GM18867 (cell line): ENCODE measurements around the gene GPR148.
A peak's percentile ranks its signal among the peaks of the same experiment; 100 is the strongest.

Experiments used
- ATAC-seq: cut with Tn5 transposase; IDR thresholded peaks from one replicate; pipeline ENCODE4 v1.9.1; 2021; ENCODE audit warnings: mild to moderate bottlenecking, moderate library complexity; ENCODE audit not compliant: unreplicated experiment

GPR148 gene

DNA sequence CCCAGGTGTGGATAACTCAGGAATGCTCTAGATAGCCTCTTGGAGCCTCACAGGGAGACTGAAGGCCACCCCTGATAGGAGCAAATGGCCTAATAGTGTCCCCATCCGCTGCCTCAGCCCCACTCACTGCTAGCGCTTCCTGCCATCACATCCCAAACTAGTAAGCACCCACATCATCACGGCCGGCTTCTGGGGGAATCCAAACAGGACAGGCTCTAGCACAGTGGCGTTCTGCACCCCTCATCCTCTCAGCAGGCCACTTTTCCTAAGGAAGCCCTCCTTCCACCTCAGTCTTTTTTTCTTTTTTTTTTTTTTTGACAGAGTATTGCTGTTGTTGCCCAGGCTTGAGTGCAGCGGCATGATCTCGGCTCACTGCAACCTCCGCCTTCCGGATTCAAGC, 20.2 kb downstream of the GPR148 start:
- ATAC-seq = no peak

DNA sequence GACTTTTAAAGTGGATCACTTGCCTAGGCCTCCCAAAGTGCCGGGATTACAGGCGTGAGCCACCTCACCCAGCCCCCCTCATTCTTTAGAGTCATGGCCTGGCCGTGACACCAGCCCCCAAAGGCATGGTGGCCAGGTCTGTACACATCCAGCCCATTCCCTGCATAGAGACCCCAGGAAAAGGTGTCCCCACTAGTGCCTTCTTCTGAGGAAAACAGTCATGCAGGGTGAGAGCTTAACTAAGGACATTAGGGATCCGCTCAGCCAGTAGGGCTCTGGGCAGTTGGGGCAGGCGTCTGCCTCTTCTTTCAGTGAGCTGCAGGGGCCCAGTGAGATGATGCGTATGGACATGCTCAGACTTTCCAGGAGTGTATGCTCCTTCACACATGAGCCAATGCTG, 20.8 kb downstream of the GPR148 start:
- ATAC-seq = no peak

- ATAC-seq = no peak
Measured at GRCh38 chr2:130754811-130755210, 25.9 kb downstream of the GPR148 start.

- ATAC-seq = peak; percentile 37
Measured at GRCh38 chr2:130755256-130756052, 26.6 kb downstream of the GPR148 start, which contains the start of gene AMER3. TSS of gene AMER3 (plus strand) at chr2:130755540. CDS start at chr2:130762073, 6,533 bp downstream.

- ATAC-seq = peak; percentile 51
Measured at GRCh38 chr2:130756053-130756873, 27.4 kb downstream of the GPR148 start.

GRCh38 chr2:130756874-130757668, 28.2 kb downstream of the GPR148 start:
- ATAC-seq = no peak

GRCh38 chr2:130759906-130760753, 31.3 kb downstream of the GPR148 start:
- no peak for ATAC-seq

DNA sequence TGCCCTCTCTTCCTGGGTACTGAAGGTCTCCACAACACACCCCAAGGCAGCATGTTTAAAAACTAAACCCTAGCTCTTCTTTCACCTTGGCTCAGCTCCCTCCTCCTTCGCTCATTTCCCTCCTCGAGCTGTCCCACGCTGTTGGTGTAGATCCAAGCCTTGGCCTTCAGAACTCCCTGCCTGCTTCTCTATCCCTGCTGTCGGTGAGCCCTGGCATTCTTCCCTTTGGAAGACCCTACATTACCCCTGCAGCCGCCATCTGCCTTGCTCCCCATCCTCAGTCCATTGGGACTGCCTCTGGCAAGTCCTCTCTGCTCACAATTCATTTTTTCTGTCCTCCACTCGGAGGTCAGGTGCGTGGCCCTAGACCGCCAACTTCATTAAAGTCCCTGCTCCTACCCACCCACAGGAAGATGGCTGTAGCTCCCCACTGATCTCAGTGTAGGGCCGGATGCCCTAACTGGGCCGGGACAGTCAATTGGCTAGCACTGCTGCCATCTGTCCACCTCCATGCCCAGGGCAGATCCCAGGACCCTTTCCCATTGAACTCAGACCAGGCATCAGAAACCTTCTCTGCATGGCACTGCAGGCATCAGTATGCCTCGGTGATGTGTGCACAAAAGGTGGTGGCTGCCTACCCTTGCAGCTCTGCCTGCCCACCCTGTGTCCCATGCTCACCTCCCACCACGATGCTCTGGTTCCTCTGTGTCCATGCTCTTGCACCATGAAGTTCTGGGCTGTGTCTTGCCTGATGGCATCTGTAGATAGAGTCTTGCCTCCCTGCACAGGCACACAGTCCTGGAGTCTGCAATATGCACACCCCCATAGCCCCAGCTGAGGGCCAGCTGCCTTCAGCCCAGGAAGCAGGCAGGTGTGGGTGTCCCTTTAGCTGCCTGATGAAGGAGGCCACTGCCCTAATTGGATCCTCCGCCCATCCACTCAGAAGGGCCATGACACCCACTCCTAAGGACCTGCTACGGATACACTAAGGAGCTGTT, 32.2 kb downstream of the GPR148 start:
- no peak for ATAC-seq

- no peak for ATAC-seq
Measured at GRCh38 chr2:130762031-130762909, 33.4 kb downstream of the GPR148 start.

GRCh38 chr2:130762910-130763385, 34.1 kb downstream of the GPR148 start:
- ATAC-seq = no peak

DNA sequence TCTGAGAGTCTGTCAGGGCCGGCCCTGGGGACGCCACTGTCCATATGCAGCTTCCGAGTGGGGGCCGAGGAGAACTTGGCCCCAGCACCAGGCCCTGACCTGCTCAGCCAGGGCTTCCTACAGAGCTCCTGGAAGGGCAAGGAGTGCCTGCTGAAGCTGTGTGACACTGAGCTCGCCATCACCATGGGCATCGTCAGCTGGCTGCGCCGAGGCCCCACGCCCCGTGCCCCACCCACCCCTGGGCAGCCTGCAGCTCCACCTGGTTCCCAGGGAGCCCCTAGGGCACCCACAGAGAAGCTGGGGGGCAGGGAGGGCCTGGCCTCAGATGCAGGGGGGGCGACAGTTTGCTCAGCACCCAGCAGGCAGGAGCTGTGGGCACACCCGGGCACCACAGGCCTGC, 34.5 kb downstream of the GPR148 start:
- no peak for ATAC-seq

- no peak for ATAC-seq
Measured at GRCh38 chr2:130764035-130764820, 35.4 kb downstream of the GPR148 start.

DNA sequence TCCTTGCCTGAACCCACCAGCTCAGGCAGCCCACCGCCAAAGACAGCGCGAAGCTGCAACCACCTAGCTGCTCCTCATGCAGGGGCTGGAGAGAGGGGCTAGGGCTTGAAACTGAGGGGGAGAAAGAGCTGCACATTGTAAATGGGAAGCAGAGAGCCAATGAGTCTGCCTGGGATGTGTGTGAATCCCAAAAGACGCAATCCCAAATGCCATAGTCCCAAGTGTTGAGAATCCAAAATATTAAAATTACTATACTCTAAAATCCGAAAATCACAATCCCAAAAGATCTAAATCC, 35.9 kb downstream of the GPR148 start:
- no peak for ATAC-seq

- ATAC-seq = no peak
Measured at GRCh38 chr2:130765464-130765863, 36.6 kb downstream of the GPR148 start.

GRCh38 chr2:130766037-130766436, 37.2 kb downstream of the GPR148 start:
- ATAC-seq = no peak

DNA sequence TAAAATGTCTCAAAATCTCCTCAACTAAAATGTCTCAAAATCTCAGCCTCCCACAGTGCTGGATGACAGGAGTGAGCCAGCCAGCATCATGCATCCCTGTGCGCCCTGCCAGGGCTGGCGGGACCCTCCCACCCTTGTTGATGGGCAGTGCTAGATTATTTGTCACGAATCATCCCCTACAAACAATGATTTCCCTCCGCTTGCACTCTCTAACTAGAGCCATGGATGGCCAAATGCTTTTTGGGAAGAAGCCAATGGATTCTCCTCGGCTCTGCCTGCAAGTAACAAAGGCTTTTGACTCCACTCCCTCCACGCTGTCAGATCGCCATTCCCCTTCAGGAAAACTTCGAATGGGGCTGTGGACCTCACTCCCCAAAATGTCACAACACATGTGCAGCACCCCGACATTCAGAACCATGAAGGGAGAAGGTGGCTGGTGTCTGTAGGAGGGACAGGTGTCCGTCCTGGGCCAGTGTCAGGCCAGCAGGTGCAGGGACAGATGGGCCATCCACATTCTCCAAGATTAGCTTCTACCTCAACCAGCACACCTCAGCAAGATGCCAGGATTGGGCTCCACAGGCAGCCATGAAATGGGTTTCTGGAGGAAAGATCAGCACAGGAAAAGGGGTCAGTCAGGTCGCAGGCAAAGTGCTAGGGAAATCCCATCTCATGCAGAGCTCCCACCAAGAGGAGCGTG, 38.0 kb downstream of the GPR148 start:
- no peak for ATAC-seq

- no peak for ATAC-seq
Measured at GRCh38 chr2:130767408-130767775, 38.5 kb downstream of the GPR148 start.
